Smooth muscle cell (in vitro differentiated cells): ENCODE measurements around the gene KLK11. TPM values are rescaled to one million over a fixed set of nuclear protein-coding genes. Genes with fewer than 3 reads are reported as not detected.

Source experiments
- DNase-seq: peaks from one replicate; lab custom pipeline; 2025; ENCODE audit not compliant: unreplicated experiment; lab: John Stamatoyannopoulos, UW
- H2AFZ ChIP-seq: fragments of 200-600 bp; sonication (generic); 2 replicates; pipeline ENCODE4 v1.6.0; 2016; ENCODE audit warnings: antibody characterized with exemption, low read depth, mild to moderate bottlenecking
- H3F3A ChIP-seq: fragments of 200-600 bp; sonication (generic); 2 replicates; pipeline ENCODE4 v1.6.0; 2017; ENCODE audit warnings: antibody characterized with exemption, low read depth
- H3K27ac ChIP-seq: fragments of 200-600 bp; sonication (generic); 2 replicates; pipeline ENCODE4 v1.5.1; 2016; ENCODE audit warnings: low read depth, mild to moderate bottlenecking
- H3K27me3 ChIP-seq: fragments of 200-600 bp; sonication (generic); 2 replicates; pipeline ENCODE4 v1.6.1; 2016; ENCODE audit warnings: low read depth, mild to moderate bottlenecking
- H3K36me3 ChIP-seq: fragments of 200-600 bp; sonication (generic); 2 replicates; pipeline ENCODE4 v1.5.1; 2016; ENCODE audit warnings: low read depth
- H3K4me1 ChIP-seq: fragments of 200-600 bp; sonication (generic); 2 replicates; pipeline ENCODE4 v1.5.1; 2016; ENCODE audit warnings: low read depth
- H3K4me2 ChIP-seq: fragments of 200-600 bp; sonication (generic); 2 replicates; pipeline ENCODE4 v1.6.0; 2016; ENCODE audit warnings: mild to moderate bottlenecking
- H3K4me3 ChIP-seq: fragments of 200-600 bp; sonication (generic); 2 replicates; pipeline ENCODE4 v1.5.1; 2016; ENCODE audit warnings: mild to moderate bottlenecking
- H3K79me2 ChIP-seq: fragments of 200-600 bp; sonication (generic); 2 replicates; pipeline ENCODE4 v1.6.0; 2016; ENCODE audit warnings: low read depth, mild to moderate bottlenecking
- H3K9ac ChIP-seq: fragments of 200-600 bp; sonication (generic); 2 replicates; pipeline ENCODE4 v1.6.0; 2016; ENCODE audit warnings: low read depth
- H3K9me3 ChIP-seq: fragments of 200-600 bp; sonication (generic); replicated peaks from 2 replicates; pipeline ENCODE4 v1.5.1; 2016; ENCODE audit warnings: low read depth
- H4K20me1 ChIP-seq: fragments of 200-600 bp; sonication (generic); 2 replicates; pipeline ENCODE4 v1.6.0; 2016; ENCODE audit warnings: low read depth
- CTCF ChIP-seq: fragments of 200-600 bp; sonication (generic); IDR thresholded peaks from 2 replicates; pipeline ENCODE4 v1.5.1; 2017; ENCODE audit warnings: borderline replicate concordance, mild to moderate bottlenecking, antibody characterized with exemption; ENCODE audit not compliant: insufficient read depth, poor library complexity, severe bottlenecking
- WGBS: methylation state at CpG from one replicate; pipeline ENCODE4 v1.1.7; 2016; ENCODE audit warnings: low lambda C conversion rate; 5-methylcytosine and 5-hydroxymethylcytosine counted together
- polyA plus RNA-seq: library from polyadenylated mRNA; unstranded; fragments of >200 nt; fragmentation: Nextera tagmentation; extraction: Ambion mirVana; gene quantifications from 2 replicates; pipeline ENCODE4 v1.2.1, GENCODE V29; 2016
- total RNA-seq: library from RNA; depleted of rRNA; stranded (reverse); fragments of >200 nt; gene quantifications from 2 replicates; pipeline ENCODE4 v1.2.3, GENCODE V29; 2014

The KLK11 gene
- total and polyA plus RNA-seq, 2 experiments from 2014 or later, result 0.97 to 2.1 TPM

- DNase-seq, result no peak
- Histone ChIP-seq H3K4me2 (no peak overlapping the region), H3F3A (no peaks in the 10 kb centered on the region), H4K20me1 (no peaks in the 10 kb centered on the region), H3K4me1 (peaks cover 3% of the 10 kb centered on the region), H3K27ac (no peak overlapping the region), H3K36me3 (no peaks in the 10 kb centered on the region), H3K9me3 (no peaks in the 10 kb centered on the region), H2AFZ (no peak overlapping the region), H3K27me3 (peaks cover 5% of the 10 kb centered on the region), H3K9ac (no peak overlapping the region), H3K79me2 (no peaks in the 10 kb centered on the region), H3K4me3 (no peak overlapping the region)
- no peak for TF ChIP-seq CTCF
- WGBS, result 84% methylated on average over 6 of the region's 6 CpGs
These were observed 1.0 kb downstream of the KLK11 start for GRCh38 chr19:51025401-51025800.

GRCh38 chr19:51024924-51025323 lies 1.5 kb downstream of the KLK11 start:
- no peak overlapping the region for H3K27ac ChIP-seq
- WGBS, result 85% methylated on average over 4 of the region's 5 CpGs
- no peak overlapping the region for H2AFZ ChIP-seq
- H3K4me1 ChIP-seq, result peaks cover 3% of the 10 kb centered on the region
- no peak overlapping the region for H3K4me3 ChIP-seq
- H3K36me3 ChIP-seq, result no peaks in the 10 kb centered on the region
- no peaks in the 10 kb centered on the region for H3K9me3 ChIP-seq
- TF ChIP-seq CTCF, result no peak
- DNase-seq, result no peak
- no peaks in the 10 kb centered on the region for H3F3A ChIP-seq
- H3K79me2 ChIP-seq, result no peaks in the 10 kb centered on the region
- H3K9ac ChIP-seq, result no peak overlapping the region
- peaks cover 10% of the 10 kb centered on the region for H3K27me3 ChIP-seq
- H4K20me1 ChIP-seq, result no peaks in the 10 kb centered on the region
- no peak overlapping the region for H3K4me2 ChIP-seq

GRCh38 chr19:51023946-51024345 lies 2.5 kb downstream of the KLK11 start:
- no peak for DNase-seq
- TF ChIP-seq CTCF, result no peak
- H3K9ac ChIP-seq, result no peak overlapping the region
- no peak overlapping the region for H2AFZ ChIP-seq
- H3K27ac ChIP-seq, result no peak overlapping the region
- no peaks in the 10 kb centered on the region for H4K20me1 ChIP-seq
- no peak overlapping the region for H3K4me3 ChIP-seq
- no peaks in the 10 kb centered on the region for H3F3A ChIP-seq
- H3K4me1 ChIP-seq, result peaks cover 7% of the 10 kb centered on the region
- WGBS, result 73% methylated on average over 11 of the region's 11 CpGs
- H3K9me3 ChIP-seq, result no peaks in the 10 kb centered on the region
- no peaks in the 10 kb centered on the region for H3K36me3 ChIP-seq
- peaks cover 20% of the 10 kb centered on the region for H3K27me3 ChIP-seq
- H3K4me2 ChIP-seq, result no peak overlapping the region
- no peaks in the 10 kb centered on the region for H3K79me2 ChIP-seq

GRCh38 chr19:51022526-51022925 lies 3.9 kb downstream of the KLK11 start:
- peaks cover 11% of the 10 kb centered on the region for H3K4me1 ChIP-seq
- 83% methylated on average over 14 of the region's 14 CpGs for WGBS
- no peak for TF ChIP-seq CTCF

More at GRCh38 chr19:51022526-51022925, 3.9 kb downstream of the KLK11 start:
- H4K20me1 ChIP-seq, result no peaks in the 10 kb centered on the region
- no peaks in the 10 kb centered on the region for H3K36me3 ChIP-seq
- H3K27ac ChIP-seq, result no peak overlapping the region
- peaks cover 34% of the 10 kb centered on the region for H3K27me3 ChIP-seq
- H3K79me2 ChIP-seq, result no peaks in the 10 kb centered on the region
- H2AFZ ChIP-seq, result no peak overlapping the region
- no peaks in the 10 kb centered on the region for H3F3A ChIP-seq
- no peak for DNase-seq
- no peak overlapping the region for H3K9ac ChIP-seq
- no peaks in the 10 kb centered on the region for H3K9me3 ChIP-seq
- H3K4me3 ChIP-seq, result no peak overlapping the region
- H3K4me2 ChIP-seq, result no peak overlapping the region
